Muscle of leg (tissue), 9 donors: ENCODE data around the gene MYO5A. TPM values are rescaled to one million over a fixed set of nuclear protein-coding genes. Genes with fewer than 3 reads are reported as not detected.

ENCODE experiments used
- polyA plus RNA-seq, 8 donors: library from polyadenylated mRNA; unstranded; fragments of 120-200 nt; gene quantifications; one replicate each; pipeline versions ENCODE4 v1.2.1 to v1.2.3, GENCODE V29; 2013; ENCODE audit warnings: inconsistent platforms in 1 of 8, low replicate concordance in 1 of 8; ENCODE audit not compliant: insufficient read length in 8 of 8, insufficient read depth in 1 of 8
- total RNA-seq: library from RNA; stranded (reverse); fragments of 120-200 nt; gene quantifications from one replicate; pipeline ENCODE4 v1.2.4, GENCODE V29; 2013

The MYO5A gene
- total and polyA plus RNA-seq, 9 donors, result 3.9 to 9.9 (median 6.9) TPM

Other genes starting within 250 kb of the MYO5A start
- 5.3 TPM for gene MYO5C, start 233.1 kb downstream of the MYO5A start, total RNA-seq
- 10 to 100 TPM in 1 of 8 donors, 1 to 10 TPM in 7; 4.9 to 12.4 (median 6.2) TPM for gene MYO5C, start 233.1 kb downstream of the MYO5A start, polyA plus RNA-seq
- gene ARPP19, start 40.1 kb upstream of the MYO5A start, total RNA-seq, result 65.7 TPM
- gene ARPP19, start 40.1 kb upstream of the MYO5A start, polyA plus RNA-seq, result 10 to 100 TPM; 60.4 to 72.3 (median 65.4) TPM
- gene ATOSA, start 150.5 kb upstream of the MYO5A start, total RNA-seq, result 16.5 TPM
- gene ATOSA, start 150.5 kb upstream of the MYO5A start, polyA plus RNA-seq, result 10 to 100 TPM; 16.1 to 25.4 (median 19.5) TPM